SK-N-SH treated with all-trans-retinoic acid at 6 μM for 48 hours (cell line): ENCODE measurements around the gene CFAP97.

Source experiments
- ATAC-seq: fragments of 200-7000 bp; cut with Tn5 transposase; 3 replicates; pipeline ENCODE4 v1.9.1; 2020; ENCODE audit warnings: mild to moderate bottlenecking, moderate library complexity
- ARNTL ChIP-seq: fragments of 450-650 bp; formaldehyde crosslinking; IDR thresholded peaks from 2 replicates; pipeline ENCODE4 v1.5.0; 2020; ENCODE audit warnings: low read depth, mild to moderate bottlenecking, moderate library complexity, borderline replicate concordance
- BACH2 ChIP-seq: fragments of 250-450 bp; sonication (Bioruptor Pico); IDR thresholded peaks from 2 replicates; pipeline ENCODE4 v1.9.0; 2021; ENCODE audit warnings: mild to moderate bottlenecking, borderline replicate concordance
- ESRRG ChIP-seq: fragments of 250-450 bp; sonication (Bioruptor Pico); IDR thresholded peaks from 2 replicates; pipeline ENCODE4 v1.6.1; 2021; ENCODE audit warnings: mild to moderate bottlenecking
- GLIS3 ChIP-seq: fragments of 250-450 bp; sonication (Bioruptor Pico); IDR thresholded peaks from 2 replicates; pipeline ENCODE4 v1.5.0; 2020; ENCODE audit warnings: mild to moderate bottlenecking, moderate library complexity
- ISL1 ChIP-seq: fragments of 250-450 bp; sonication (Bioruptor Pico); IDR thresholded peaks from 2 replicates; pipeline ENCODE4 v2.1.2; 2022; ENCODE audit warnings: mild to moderate bottlenecking, moderate library complexity
- OSR1 ChIP-seq: fragments of 250-450 bp; sonication (Bioruptor Pico); IDR thresholded peaks from 2 replicates; pipeline ENCODE4 v1.8.0; 2022; ENCODE audit warnings: moderate library complexity, mild to moderate bottlenecking, inconsistent platforms
- POU6F1 ChIP-seq: fragments of 250-450 bp; sonication (Bioruptor Pico); IDR thresholded peaks from 2 replicates; pipeline ENCODE4 v1.8.0; 2021; ENCODE audit warnings: low read depth, mild to moderate bottlenecking, moderate library complexity, borderline replicate concordance
- PPARA ChIP-seq: fragments of 250-450 bp; sonication (Bioruptor Pico); IDR thresholded peaks from 2 replicates; pipeline ENCODE4 v1.5.0; 2020; ENCODE audit warnings: mild to moderate bottlenecking, borderline replicate concordance
- SNAI2 ChIP-seq: fragments of 250-450 bp; sonication (Bioruptor Pico); IDR thresholded peaks from 2 replicates; pipeline ENCODE4 v1.5.0; 2020; ENCODE audit warnings: mild to moderate bottlenecking, moderate library complexity
- TCF4 ChIP-seq: fragments of 250-450 bp; sonication (Bioruptor Pico); IDR thresholded peaks from 2 replicates; pipeline ENCODE4 v1.8.0; 2021; ENCODE audit warnings: mild to moderate bottlenecking, moderate library complexity, borderline replicate concordance
- TOX ChIP-seq: fragments of 250-450 bp; sonication (Bioruptor Pico); IDR thresholded peaks from 2 replicates; pipeline ENCODE4 v1.8.0; 2021; ENCODE audit warnings: mild to moderate bottlenecking, moderate library complexity, borderline replicate concordance
- ZFP3 ChIP-seq: fragments of 250-450 bp; sonication (Bioruptor Pico); IDR thresholded peaks from 2 replicates; pipeline ENCODE4 v1.5.0; 2020; ENCODE audit warnings: mild to moderate bottlenecking, moderate library complexity
- ZFP30 ChIP-seq: fragments of 450-650 bp; formaldehyde crosslinking; IDR thresholded peaks from 2 replicates; pipeline ENCODE4 v1.5.0; 2022; ENCODE audit warnings: mild to moderate bottlenecking, moderate library complexity
- ZNF8 ChIP-seq: fragments of 450-650 bp; formaldehyde crosslinking; IDR thresholded peaks from 2 replicates; pipeline ENCODE4 v1.5.0; 2020; ENCODE audit warnings: mild to moderate bottlenecking, moderate library complexity
- TF ChIP-seq, protein P1 (sequence below): fragments of 250-450 bp; sonication (Bioruptor Pico); IDR thresholded peaks from 2 replicates; pipeline ENCODE4 v1.8.0; 2020; ENCODE audit warnings: mild to moderate bottlenecking, moderate library complexity, borderline replicate concordance
- TF ChIP-seq, protein P2 (sequence below): fragments of 250-450 bp; sonication (Bioruptor Pico); IDR thresholded peaks from 2 replicates; pipeline ENCODE4 v1.5.1; 2020; ENCODE audit warnings: low read depth, mild to moderate bottlenecking, moderate library complexity
- TF ChIP-seq, protein P3 (sequence below): fragments of 250-450 bp; sonication (Bioruptor Pico); IDR thresholded peaks from 2 replicates; pipeline ENCODE4 v1.5.1; 2021; ENCODE audit warnings: mild to moderate bottlenecking, moderate library complexity
- TF ChIP-seq, protein P4 (sequence below): fragments of 250-450 bp; sonication (Bioruptor Pico); IDR thresholded peaks from 2 replicates; pipeline ENCODE4 v1.5.0; 2020; ENCODE audit warnings: mild to moderate bottlenecking, moderate library complexity

CFAP97 gene

DNA sequence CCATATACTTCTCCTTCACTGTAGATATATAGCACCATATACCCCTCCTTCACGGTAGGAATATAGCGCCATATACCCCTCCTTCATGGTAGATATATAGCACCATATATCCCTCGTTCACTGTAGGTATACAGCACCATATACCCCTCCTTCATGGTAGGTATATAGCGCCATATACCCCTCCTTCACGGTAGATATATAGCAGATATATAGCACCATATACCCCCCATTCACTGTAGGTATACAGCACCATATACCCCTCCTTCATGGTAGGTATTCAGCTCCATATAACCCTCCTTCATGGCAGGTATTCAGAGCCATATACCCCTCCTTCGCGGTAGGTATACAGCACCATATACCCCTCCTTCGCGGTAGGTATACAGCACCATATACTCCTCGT is 18.1 kb upstream of the CFAP97 start (continued):
- TF ChIP-seq TCF4 (CRISPR knock-in tag), result no peak
- TF ChIP-seq, protein P1, sequence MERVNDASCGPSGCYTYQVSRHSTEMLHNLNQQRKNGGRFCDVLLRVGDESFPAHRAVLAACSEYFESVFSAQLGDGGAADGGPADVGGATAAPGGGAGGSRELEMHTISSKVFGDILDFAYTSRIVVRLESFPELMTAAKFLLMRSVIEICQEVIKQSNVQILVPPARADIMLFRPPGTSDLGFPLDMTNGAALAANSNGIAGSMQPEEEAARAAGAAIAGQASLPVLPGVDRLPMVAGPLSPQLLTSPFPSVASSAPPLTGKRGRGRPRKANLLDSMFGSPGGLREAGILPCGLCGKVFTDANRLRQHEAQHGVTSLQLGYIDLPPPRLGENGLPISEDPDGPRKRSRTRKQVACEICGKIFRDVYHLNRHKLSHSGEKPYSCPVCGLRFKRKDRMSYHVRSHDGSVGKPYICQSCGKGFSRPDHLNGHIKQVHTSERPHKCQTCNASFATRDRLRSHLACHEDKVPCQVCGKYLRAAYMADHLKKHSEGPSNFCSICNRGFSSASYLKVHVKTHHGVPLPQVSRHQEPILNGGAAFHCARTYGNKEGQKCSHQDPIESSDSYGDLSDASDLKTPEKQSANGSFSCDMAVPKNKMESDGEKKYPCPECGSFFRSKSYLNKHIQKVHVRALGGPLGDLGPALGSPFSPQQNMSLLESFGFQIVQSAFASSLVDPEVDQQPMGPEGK, result no peak
- TF ChIP-seq PPARA (CRISPR knock-in tag), result no peak

GRCh38 chr4:185221491-185221890 is 17.7 kb upstream of the CFAP97 start:
- ATAC-seq, result no peak
- TF ChIP-seq SNAI2 (CRISPR knock-in tag) (no peak), TOX (CRISPR knock-in tag) (no peak)

DNA sequence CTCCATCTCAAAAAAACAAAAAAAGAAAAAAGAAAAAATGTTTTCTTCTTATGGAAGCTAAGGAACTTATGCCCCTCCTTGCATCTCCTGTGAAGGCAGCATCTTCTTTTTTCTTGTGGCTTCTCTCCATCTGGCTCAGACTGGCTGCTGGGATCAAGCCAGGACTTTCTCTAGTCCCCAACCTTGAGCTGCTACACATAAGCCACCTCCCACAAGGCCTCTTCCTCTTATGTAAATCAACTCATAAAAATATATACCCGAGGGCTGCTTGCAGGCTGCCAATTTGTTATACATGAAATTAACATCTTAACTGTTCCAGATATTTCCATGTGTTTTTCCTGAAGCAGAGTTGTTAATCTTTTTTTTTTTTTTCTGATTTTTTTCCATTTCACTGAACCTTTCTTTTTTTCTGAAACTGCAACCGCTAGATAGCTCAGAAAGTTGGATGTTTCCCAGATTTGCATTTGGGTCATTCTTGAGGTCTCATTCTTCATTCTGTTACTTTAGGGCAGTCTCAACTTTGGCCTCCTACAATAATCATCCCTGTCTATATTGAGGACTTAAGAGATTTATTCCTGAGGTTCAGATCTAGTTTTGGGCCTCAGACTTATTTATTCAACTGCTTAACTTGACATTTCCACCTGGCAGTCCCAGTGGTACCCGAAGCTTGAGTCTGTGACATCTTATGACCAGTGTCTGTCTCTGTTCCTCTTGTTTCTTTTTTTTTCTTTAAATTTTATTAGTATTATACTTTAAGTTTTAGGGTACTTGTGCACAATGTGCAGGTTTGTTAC is 15.9 kb upstream of the CFAP97 start:
- peak; percentile 66 for ATAC-seq
- TF ChIP-seq ESRRG (CRISPR knock-in tag) (no peak), ARNTL (no peak), SNAI2 (CRISPR knock-in tag) (no peak), GLIS3 (CRISPR knock-in tag) (no peak), POU6F1 (CRISPR knock-in tag) (no peak), BACH2 (CRISPR knock-in tag) (no peak), ZFP3 (CRISPR knock-in tag) (no peak), OSR1 (CRISPR knock-in tag) (no peak), TOX (CRISPR knock-in tag) (no peak)
- TF ChIP-seq, protein P2, sequence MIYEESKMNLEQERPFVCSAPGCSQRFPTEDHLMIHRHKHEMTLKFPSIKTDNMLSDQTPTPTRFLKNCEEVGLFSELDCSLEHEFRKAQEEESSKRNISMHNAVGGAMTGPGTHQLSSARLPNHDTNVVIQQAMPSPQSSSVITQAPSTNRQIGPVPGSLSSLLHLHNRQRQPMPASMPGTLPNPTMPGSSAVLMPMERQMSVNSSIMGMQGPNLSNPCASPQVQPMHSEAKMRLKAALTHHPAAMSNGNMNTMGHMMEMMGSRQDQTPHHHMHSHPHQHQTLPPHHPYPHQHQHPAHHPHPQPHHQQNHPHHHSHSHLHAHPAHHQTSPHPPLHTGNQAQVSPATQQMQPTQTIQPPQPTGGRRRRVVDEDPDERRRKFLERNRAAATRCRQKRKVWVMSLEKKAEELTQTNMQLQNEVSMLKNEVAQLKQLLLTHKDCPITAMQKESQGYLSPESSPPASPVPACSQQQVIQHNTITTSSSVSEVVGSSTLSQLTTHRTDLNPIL (CRISPR knock-in tag), result no peak
- TF ChIP-seq, protein P3, sequence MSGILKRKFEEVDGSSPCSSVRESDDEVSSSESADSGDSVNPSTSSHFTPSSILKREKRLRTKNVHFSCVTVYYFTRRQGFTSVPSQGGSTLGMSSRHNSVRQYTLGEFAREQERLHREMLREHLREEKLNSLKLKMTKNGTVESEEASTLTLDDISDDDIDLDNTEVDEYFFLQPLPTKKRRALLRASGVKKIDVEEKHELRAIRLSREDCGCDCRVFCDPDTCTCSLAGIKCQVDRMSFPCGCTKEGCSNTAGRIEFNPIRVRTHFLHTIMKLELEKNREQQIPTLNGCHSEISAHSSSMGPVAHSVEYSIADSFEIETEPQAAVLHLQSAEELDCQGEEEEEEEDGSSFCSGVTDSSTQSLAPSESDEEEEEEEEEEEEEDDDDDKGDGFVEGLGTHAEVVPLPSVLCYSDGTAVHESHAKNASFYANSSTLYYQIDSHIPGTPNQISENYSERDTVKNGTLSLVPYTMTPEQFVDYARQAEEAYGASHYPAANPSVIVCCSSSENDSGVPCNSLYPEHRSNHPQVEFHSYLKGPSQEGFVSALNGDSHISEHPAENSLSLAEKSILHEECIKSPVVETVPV (CRISPR knock-in tag), result no peak
- TF ChIP-seq, protein P1, result no peak
- TF ChIP-seq, protein P4, sequence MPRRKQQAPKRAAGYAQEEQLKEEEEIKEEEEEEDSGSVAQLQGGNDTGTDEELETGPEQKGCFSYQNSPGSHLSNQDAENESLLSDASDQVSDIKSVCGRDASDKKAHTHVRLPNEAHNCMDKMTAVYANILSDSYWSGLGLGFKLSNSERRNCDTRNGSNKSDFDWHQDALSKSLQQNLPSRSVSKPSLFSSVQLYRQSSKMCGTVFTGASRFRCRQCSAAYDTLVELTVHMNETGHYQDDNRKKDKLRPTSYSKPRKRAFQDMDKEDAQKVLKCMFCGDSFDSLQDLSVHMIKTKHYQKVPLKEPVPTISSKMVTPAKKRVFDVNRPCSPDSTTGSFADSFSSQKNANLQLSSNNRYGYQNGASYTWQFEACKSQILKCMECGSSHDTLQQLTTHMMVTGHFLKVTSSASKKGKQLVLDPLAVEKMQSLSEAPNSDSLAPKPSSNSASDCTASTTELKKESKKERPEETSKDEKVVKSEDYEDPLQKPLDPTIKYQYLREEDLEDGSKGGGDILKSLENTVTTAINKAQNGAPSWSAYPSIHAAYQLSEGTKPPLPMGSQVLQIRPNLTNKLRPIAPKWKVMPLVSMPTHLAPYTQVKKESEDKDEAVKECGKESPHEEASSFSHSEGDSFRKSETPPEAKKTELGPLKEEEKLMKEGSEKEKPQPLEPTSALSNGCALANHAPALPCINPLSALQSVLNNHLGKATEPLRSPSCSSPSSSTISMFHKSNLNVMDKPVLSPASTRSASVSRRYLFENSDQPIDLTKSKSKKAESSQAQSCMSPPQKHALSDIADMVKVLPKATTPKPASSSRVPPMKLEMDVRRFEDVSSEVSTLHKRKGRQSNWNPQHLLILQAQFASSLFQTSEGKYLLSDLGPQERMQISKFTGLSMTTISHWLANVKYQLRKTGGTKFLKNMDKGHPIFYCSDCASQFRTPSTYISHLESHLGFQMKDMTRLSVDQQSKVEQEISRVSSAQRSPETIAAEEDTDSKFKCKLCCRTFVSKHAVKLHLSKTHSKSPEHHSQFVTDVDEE (CRISPR knock-in tag), result no peak
- TF ChIP-seq, all 23 proteins: peak for 0

GRCh38 chr4:185218312-185218711 is 14.5 kb upstream of the CFAP97 start:
- TF ChIP-seq TOX (CRISPR knock-in tag) (no peak), ZFP3 (CRISPR knock-in tag) (no peak), ZNF8 (CRISPR knock-in tag) (no peak), TCF4 (CRISPR knock-in tag) (no peak), ISL1 (no peak), BACH2 (CRISPR knock-in tag) (no peak), ZFP30 (CRISPR knock-in tag) (no peak)
- TF ChIP-seq, protein P4 (CRISPR knock-in tag), result no peak
- no peak for ATAC-seq
